GM19238 (cell line): ENCODE data around the gene EGR1.
A peak's percentile ranks its signal among the peaks of the same experiment; 100 is the strongest.

ENCODE experiments used
- DNase-seq: peaks from one replicate; pipeline ENCODE4 v3.0.0; 2011; ENCODE audit warnings: low spot score; ENCODE audit not compliant: insufficient read length

The EGR1 gene

GRCh38 chr5:138465261-138466124 is at the start of gene EGR1:
EGR1 (plus strand) TSS chr5:138465479; CDS start chr5:138465762, 283 bp downstream.
- DNase-seq: peak; percentile 86

- DNase-seq: no peak
These were observed 46.8 kb upstream of the EGR1 start for GRCh38 chr5:138418444-138418843.

DNA sequence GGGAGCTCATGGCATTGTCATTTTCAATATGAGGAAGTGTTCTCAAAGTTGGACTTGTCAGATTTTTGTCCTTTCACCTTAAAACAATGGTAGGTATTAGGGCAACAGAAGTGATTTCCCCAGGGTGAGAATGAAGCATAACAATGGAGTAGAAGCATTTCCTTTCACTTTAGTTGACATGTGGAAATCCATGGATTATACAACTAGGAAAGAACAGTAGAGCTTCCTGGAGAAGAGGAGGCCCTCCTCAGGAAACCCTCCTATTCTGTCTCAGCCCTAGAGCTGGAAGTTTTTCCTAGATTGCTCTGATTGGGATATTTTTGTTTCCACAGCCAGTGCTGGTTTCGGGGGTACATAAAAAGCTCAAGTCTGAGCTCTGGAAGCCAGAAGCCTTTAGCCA is 40.2 kb upstream of the EGR1 start:
- DNase-seq: no peak

DNA sequence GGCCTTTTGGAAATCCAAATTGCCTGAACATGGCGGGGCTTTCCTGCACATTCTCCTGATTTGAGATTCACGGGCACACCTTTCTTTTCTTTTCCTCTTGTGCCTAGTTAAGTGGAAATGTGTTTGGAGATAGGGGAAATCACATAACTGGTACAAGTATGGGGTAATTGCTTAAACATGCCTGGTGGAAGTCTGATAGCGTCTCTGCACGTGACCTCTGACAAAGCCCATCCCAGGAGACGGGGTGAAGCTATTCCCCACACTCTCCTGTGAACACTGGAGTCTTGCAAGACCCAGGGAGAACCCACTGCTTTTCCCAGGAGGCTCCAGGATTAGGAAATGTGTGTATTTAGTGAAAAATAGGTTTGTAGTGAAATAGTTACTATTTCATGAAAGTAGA is 29.3 kb upstream of the EGR1 start:
- no peak for DNase-seq

- DNase-seq: no peak
These were observed 27.1 kb upstream of the EGR1 start for GRCh38 chr5:138438003-138438723.

DNA sequence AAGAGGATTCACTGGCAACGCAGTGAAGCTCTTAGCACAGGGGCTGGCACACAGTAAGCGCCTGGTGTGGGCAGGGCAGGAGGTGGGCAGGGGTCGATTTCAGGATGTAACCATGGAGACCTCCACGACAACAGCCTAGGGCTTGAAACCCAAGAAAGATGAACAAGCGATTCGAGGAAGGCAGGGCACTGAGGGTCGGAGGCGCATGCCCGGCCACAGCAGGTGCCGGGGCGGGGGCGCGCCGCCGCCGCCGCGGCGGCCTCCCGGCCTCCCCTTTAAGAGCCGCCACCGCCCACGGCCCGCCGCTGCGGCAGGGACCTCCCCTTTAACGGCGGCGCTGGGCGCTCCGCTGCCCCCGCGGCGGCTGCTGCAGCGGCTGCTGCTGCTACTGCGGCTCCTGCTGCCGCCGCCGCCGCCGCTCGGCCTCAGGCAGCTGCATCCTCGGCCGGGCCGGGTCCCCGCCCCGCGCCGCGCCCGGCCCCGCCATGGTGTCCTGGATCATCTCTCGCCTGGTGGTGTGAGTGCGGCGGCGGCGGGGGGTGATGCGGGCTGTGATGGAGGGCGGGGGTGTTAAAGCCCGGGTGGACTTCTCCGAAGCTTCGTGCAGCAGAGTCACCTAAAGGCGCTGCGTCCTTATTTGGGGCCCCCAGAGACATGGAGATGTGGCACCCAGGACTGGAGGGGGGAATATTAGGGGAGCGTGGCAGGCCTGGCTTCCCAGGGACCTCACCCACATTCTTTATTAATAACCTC is 26.4 kb upstream of the EGR1 start, which contains the start of gene REEP2:
TSS of gene REEP2 (plus strand) at position 334 of the 753 bp plus-strand sequence. CDS start at position 486, 152 bp downstream.
- DNase-seq: peak; percentile 70

GRCh38 chr5:138439477-138440158 is 25.7 kb upstream of the EGR1 start:
- DNase-seq: no peak

GRCh38 chr5:138440159-138441073 is 24.9 kb upstream of the EGR1 start:
- DNase-seq: no peak

GRCh38 chr5:138441221-138441620 is 24.1 kb upstream of the EGR1 start:
- DNase-seq: no peak

DNA sequence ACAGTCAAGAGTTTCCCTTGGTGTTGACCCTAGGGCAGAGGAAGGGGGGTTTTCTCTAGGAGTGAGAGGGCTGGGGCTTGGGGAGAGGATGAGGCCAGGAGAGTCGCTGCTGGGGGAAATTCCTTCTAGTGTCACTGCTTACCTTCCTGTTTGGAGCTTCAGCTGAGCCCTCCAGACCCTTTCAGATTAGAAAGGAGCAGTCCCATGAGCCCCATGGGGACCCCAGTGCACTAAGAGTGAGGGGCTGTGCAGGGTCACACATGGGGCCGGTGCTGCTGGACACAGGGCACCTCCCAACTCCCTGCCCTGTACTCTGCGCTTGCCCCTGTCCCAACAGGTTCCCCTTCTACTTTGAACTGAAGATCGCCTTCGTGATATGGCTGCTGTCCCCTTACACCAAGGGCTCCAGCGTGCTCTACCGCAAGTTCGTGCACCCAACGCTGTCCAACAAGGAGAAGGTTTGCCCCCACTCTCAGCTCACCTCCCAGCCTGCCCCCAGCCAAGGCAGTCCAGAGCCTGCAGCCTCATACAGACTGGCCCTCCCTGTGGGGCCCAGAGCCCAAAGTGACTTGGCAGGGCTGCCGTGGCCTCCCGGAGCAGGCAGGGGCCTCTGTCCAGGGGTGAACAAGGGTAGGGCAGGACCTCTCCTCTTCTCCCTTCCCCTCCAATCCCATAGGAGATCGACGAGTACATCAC is 21.1 kb upstream of the EGR1 start:
- DNase-seq: no peak

GRCh38 chr5:138444774-138445546 is 20.3 kb upstream of the EGR1 start:
- no peak for DNase-seq

DNA sequence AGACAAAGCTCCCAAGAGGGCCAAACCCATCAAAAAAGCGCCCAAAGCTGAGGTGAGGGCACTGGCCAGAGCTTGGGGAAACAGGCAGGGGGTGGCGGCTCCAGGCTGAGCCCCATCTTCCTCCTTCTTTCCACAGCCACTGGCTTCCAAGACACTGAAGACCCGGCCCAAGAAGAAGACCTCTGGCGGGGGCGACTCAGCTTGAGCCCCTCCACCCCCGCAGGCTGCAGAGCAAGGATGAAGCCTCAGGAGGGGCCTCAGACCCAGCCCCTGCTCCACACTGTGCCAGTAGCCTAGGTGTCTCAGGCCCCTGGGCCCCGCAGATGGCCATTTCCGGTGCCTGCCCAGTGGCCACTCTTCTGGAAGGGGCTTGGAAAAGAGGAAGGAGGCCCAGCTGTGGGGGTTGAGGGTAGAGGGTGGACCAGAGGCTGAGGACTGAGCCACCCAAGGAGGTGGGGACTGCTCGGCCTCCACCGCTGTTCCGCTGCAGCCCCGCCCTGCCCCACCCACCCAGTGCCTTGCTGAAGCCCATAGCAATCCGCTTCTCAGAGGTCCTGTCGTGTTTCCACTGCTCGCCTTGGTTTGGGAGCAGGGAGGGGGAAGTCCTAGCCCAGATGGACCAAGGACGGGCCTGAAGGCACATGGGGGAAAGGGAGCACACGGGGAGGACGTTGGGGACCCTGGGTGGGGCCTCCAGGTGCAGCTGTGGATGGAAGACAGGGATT is 19.6 kb upstream of the EGR1 start:
- DNase-seq: no peak

- DNase-seq: no peak
These were observed 17.2 kb upstream of the EGR1 start for GRCh38 chr5:138448070-138448469.

GRCh38 chr5:138448481-138449398 is 16.5 kb upstream of the EGR1 start:
- no peak for DNase-seq

GRCh38 chr5:138449501-138450239 is 15.6 kb upstream of the EGR1 start:
- peak; percentile 94 for DNase-seq

- DNase-seq: no peak
These were observed 14.3 kb upstream of the EGR1 start for GRCh38 chr5:138450971-138451370.
